Pons (tissue), 1 donor: ENCODE results near the gene GUCY2D.

Source experiments
- DNase-seq: peaks from one replicate; pipeline ENCODE4 v3.0.0-alpha.2; 2016; ENCODE audit warnings: low spot score

The GUCY2D gene

DNA sequence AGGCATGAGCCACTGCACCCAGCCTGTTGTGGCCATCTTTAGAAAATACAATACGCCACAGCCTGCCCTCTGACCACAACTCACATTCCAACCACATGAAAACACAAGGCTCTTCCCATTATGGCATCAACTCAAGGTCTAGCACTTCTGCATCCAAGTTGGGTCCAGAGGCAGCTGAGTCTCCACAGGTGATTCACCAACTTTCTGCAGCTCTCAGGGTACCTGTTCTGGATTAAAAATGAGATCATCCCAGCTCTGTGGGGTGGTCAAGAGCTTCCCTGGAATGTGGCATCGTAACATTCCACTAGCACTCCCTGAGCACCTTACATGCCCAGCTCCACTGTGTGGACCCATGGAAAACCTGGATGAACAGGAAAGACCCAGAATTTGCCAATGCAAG lies 9.9 kb upstream of the GUCY2D start:
- DNase-seq, result no peak

- no peak for DNase-seq
Measured at GRCh38 chr17:7992924-7993323, 9.5 kb upstream of the GUCY2D start.

- DNase-seq, result no peak
Measured at GRCh38 chr17:7993972-7994589, 8.3 kb upstream of the GUCY2D start.

DNA sequence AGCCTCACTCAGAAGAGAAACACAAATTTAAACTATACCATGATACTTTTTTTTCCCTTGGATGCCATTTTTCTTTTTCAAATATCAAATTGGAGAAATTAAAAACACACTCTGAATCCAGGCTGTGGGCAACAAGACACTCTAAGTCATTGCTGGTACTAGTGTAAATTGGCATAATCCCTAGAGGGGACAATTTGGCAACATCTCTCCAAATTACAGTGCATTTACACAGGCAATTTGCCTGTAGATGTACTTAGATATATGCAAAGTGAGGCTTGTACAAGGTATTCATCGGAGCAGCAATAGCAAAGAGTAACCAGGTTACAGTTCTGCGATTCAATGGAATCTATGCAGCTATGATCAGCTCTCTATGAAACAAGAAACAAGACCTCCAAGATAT lies 6.7 kb upstream of the GUCY2D start:
- no peak for DNase-seq

DNA sequence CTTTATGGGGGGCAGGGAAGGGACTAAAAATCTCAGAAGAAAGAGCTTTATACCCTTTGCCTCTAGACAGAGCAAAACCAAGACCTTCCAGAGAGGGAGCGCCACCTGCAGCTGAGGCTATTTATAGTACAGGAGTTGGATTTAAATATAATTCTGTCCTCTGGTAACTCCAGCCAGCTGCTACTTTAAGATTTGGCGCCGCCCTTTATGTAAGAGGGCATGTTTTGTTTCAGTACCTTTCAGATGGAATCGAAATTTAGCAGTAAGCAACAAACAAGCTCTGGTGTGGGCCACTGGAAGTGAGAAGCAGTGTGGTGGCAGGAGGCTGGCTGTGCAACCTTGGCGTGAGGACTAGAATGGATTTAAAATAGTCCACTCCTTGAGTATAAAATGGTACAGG lies 5.2 kb upstream of the GUCY2D start:
- DNase-seq, result no peak

DNA sequence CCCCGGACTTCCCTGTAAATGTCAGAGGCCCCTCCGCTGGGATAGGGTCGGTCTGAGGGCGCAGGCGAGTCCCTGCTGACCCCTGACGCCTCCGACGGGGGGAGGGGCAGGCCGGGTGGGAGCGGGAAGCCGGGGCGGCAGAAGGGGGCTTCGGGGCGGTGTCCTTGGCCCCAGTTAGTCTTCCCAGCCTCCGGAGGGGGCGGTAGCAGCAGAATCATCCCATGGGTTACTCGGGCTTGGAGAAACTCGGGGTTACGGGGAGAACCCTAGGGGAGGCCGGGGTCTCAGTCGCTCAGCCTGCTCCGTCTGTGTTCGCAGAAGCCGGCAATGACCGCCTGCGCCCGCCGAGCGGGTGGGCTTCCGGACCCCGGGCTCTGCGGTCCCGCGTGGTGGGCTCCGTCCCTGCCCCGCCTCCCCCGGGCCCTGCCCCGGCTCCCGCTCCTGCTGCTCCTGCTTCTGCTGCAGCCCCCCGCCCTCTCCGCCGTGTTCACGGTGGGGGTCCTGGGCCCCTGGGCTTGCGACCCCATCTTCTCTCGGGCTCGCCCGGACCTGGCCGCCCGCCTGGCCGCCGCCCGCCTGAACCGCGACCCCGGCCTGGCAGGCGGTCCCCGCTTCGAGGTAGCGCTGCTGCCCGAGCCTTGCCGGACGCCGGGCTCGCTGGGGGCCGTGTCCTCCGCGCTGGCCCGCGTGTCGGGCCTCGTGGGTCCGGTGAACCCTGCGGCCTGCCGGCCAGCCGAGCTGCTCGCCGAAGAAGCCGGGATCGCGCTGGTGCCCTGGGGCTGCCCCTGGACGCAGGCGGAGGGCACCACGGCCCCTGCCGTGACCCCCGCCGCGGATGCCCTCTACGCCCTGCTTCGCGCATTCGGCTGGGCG lies 542 bp downstream of the GUCY2D start:
- no peak for DNase-seq

GRCh38 chr17:8003594-8004181 lies 1.3 kb downstream of the GUCY2D start:
- DNase-seq, result no peak

DNA sequence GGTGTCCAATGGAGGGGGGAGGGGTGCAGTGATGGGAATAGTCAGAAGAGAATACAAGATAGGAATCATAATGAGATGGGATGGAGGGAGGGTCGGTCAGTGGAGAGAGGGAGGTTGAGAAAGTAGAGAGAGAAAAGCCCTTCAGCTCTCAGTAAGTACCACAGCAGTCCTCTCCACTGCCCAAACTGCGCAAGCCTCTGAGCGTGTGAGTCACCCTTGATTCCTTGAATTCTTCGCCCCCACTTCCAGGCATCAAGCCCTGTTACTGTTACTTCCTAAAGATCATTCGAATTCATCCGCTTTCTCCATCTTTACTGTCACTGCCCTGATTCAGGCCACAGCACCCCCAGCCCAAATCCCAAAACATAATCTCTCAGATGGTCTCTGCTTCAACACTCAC lies 2.5 kb downstream of the GUCY2D start:
- no peak for DNase-seq

DNA sequence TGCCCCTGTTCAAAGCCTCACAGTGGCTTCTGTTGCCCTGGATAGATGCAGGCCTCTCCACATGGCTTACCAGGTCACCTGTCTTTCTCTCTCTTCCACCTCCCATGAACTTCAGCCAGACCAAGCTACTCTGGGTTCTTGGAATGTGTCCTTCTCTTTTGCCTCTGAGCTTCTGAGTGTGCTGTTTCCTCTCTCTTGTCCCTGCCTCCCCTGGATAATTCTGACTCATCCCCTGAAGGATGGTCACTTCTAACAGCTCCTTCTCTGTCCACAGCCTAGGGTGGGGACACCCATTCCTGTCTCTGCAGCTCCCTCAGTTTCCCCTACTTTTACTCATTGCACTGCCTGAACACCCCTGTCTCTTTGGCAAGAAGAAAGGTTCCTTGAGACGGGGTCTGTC lies 2.9 kb downstream of the GUCY2D start:
- no peak for DNase-seq

- DNase-seq, result no peak
Measured at GRCh38 chr17:8005967-8006730, 3.7 kb downstream of the GUCY2D start.

- DNase-seq, result no peak
Measured at GRCh38 chr17:8006836-8007680, 4.6 kb downstream of the GUCY2D start.

DNA sequence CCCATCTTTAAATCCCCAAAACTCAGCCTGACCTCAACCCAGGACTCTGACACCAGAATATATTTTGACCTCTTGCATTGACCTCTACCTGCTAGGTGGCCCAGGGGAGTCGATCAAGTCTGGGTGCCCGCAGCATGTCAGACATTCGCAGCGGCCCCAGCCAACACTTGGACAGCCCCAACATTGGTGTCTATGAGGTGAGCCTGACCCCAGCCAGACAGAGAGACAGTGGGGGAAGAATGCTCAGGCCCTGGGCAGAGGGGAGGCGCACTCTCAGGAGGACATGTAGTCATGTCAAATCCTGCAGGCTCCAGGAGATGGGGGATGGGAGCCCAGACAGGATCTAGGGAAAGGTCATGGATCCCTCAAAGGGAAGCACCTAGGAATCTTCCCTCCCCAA lies 5.4 kb downstream of the GUCY2D start:
- no peak for DNase-seq

GRCh38 chr17:8012045-8012580 lies 9.7 kb downstream of the GUCY2D start:
- no peak for DNase-seq

DNA sequence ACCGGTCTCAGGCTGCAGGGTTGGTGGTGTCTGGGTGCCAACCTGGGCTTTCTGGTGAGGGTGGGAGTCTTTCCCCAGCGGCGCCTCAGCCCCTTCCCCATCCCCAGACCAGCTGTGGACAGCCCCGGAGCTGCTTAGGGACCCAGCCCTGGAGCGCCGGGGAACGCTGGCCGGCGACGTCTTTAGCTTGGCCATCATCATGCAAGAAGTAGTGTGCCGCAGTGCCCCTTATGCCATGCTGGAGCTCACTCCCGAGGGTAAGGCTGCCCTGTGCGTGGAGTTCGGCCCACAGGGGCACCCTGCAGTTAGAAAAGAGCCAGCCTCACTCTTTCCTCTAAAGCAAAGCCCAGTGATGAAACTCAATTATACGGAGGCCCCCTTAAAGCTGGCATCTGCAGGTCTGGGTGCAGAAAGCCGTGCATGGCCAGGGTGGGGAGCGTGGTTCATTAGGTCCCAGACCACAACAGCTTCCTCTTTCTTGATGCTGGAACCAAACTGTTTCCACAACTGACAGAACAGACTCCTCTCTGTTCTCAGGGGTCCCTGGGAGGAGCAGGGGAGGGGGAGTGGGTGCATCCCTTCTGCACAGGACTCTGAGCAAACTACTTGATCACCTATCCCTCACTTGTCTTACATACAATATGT lies 10.7 kb downstream of the GUCY2D start:
- no peak for DNase-seq

DNA sequence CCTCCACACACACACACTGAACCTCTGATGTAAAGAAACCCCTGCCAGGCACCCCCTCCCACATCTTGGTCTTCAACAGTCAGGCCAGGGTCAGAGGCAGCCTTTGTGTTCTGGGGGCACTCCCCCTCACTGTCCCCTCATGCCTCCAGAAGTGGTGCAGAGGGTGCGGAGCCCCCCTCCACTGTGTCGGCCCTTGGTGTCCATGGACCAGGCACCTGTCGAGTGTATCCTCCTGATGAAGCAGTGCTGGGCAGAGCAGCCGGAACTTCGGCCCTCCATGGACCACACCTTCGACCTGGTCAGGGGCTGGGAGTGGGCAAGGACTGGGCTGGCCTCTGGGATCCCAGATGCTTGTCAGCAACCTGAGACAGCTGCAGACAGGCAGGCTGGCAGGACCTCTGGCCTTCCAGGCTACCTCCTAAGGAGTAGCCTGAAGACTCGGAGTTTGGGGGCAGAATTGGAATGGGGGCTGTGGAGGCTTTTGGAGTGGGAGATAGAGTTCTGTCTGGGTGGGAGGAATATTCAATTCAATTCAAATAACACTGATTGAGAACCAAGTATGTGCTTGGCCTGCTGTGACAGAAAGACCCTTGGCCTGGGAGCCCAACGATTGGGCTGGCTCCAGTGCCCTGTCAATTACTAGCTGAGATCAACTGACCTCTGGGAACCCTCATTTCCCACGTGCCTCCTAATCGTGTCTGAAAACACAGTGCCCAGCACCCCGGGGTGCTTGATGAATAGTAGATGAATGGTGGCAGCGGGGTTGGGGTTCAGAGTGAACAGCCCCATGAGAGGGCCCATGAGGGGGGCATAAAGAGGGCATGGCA lies 11.5 kb downstream of the GUCY2D start:
- DNase-seq, result no peak

GRCh38 chr17:8014558-8014850 lies 12.1 kb downstream of the GUCY2D start:
- DNase-seq, result no peak

DNA sequence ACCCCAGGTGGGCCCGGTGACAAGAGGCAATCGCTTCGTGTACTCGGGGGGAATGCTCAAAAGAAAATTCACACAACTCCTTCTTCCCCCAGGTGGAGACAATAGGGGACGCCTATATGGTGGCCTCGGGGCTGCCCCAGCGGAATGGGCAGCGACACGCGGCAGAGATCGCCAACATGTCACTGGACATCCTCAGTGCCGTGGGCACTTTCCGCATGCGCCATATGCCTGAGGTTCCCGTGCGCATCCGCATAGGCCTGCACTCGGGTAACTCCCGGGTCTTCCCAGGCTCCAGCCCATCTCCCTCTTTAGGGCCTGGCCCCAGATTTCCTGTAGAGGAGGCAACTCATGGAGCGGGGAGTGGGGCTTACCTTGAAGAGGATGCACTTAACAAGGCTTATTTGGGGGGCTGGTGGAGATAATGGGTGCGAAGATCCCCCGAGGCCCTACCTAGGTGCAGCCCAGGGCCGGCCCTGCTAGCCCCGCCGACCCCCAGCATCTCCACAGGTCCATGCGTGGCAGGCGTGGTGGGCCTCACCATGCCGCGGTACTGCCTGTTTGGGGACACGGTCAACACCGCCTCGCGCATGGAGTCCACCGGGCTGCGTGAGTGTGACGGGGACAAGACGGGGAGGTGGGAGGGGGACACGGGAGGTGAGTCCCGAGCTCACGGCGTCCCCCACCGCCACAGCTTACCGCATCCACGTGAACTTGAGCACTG lies 13.0 kb downstream of the GUCY2D start:
- DNase-seq, result no peak

GRCh38 chr17:8015957-8016631 lies 13.7 kb downstream of the GUCY2D start:
- no peak for DNase-seq
